ENCODE data around the gene TGM2. TPM values are rescaled to one million over a fixed set of nuclear protein-coding genes. Genes with fewer than 3 reads are reported as not detected.

The TGM2 gene
- total and polyA plus RNA-seq, 9 of the 15 experiments (the other 6 are each of a cell fraction or from before 2014, with no cell fraction given), result 5.5 to 78.5 (median 37.6) TPM

- H3K79me2 ChIP-seq (ENCODE audit: control insufficient read depth, insufficient read depth, low read length), result no peaks in the 10 kb centered on the region
- ChIA-PET POLR2A (interaction anchor here (0.5 to 1.6 kb wide), 2 partner anchors 16 to 216 kb away, joined by 3 to 6 read pairs; no protein-coding TSS in a partner anchor), CTCF (ENCODE audit: low intra/inter-chr PET ratio) (no interaction called here)
- peaks cover 78% of the 10 kb centered on the region for H3K36me3 ChIP-seq (ENCODE audit: control insufficient read depth, insufficient read depth, low read length)
- in situ Hi-C loops (cut with MboI) (no loop called here), intact Hi-C loops (cut with micrococcal nuclease) (no loop called here)
- H3K4me1 ChIP-seq (replicated peaks in 1 of 2; ENCODE audit: control insufficient read depth in 2 of 2, insufficient read depth in 2 of 2, low read length in 2 of 2), result peaks cover 6 to 49% of the 10 kb centered on the region in 2 experiments; a peak in 4 of 5 replicates
- no peaks in the 10 kb centered on the region for H3K27me3 ChIP-seq (ENCODE audit: control insufficient read depth in 2 of 2, insufficient read depth in 2 of 2, low read length in 2 of 2)
- FAIRE-seq, result no peak
- no peak for DNase-seq (ENCODE audit: extremely low read depth in 1 of 4, low spot score in 3 of 4)
- no peak overlapping the region for H3K9ac ChIP-seq (ENCODE audit: insufficient read depth in 1 of 2, low read depth in 2 of 2, low read length in 2 of 2)
- BruUV-seq (replicated peaks), result no TSS peak
- ATAC-seq, result no peak
- H3K27ac ChIP-seq (ENCODE audit: extremely low read depth, low read depth, low read length), result no peak overlapping the region
- H3K9me1 ChIP-seq (ENCODE audit: control insufficient read depth, insufficient read depth, low read length), result no peaks in the 10 kb centered on the region
- WGBS (ENCODE audit: insufficient coverage, low coverage, missing lambda C conversion rate), result 88% methylated on average over 10 of the region's 10 CpGs
- no peak overlapping the region for H3K4me2 ChIP-seq (ENCODE audit: insufficient read depth, low read length)
- H2AFZ ChIP-seq (ENCODE audit: low read depth, low read length), result no peak overlapping the region
- H3K4me3 ChIP-seq, result no peak overlapping the region
- no peaks in the 10 kb centered on the region for H3K9me3 ChIP-seq (replicated peaks; ENCODE audit: control insufficient read depth, insufficient read depth, low read depth, low read length)
- peaks cover under 1% of the 10 kb centered on the region for H4K20me1 ChIP-seq (replicated peaks; ENCODE audit: control insufficient read depth, insufficient read depth, low read length)
- TF ChIP-seq ELK3 (CRISPR knock-in tag; IDR thresholded peaks at IDR 0.05) (no peak), ZNF79 (CRISPR knock-in tag; IDR thresholded peaks at IDR 0.05; ENCODE audit: low read depth) (no peak), EHMT2 (IDR thresholded peaks at IDR 0.05) (no peak), ZNF699 (CRISPR knock-in tag; IDR thresholded peaks at IDR 0.05; ENCODE audit: insufficient replicate concordance) (no peak), ZBTB26 (CRISPR knock-in tag; IDR thresholded peaks at IDR 0.05) (no peak), ZFP91 (CRISPR knock-in tag; IDR thresholded peaks at IDR 0.05) (no peak), ZNF696 (CRISPR knock-in tag; conservative IDR thresholded peaks at IDR 0.05) (no peak), ZKSCAN3 (CRISPR knock-in tag; IDR thresholded peaks at IDR 0.05) (no peak), ADNP (tag; IDR thresholded peaks at IDR 0.05) (no peak), SAFB2 (IDR thresholded peaks at IDR 0.05; ENCODE audit: borderline replicate concordance, low read depth, low read length, severe bottlenecking) (no peak), ETV1 (tag; conservative IDR thresholded peaks at IDR 0.05; ENCODE audit: low read depth) (no peak), ZNF232 (CRISPR knock-in tag; IDR thresholded peaks at IDR 0.05) (no peak), E2F8 (IDR thresholded peaks at IDR 0.05; ENCODE audit: low read depth, partially characterized antibody) (no peak), ZNF408 (CRISPR knock-in tag; IDR thresholded peaks at IDR 0.05; ENCODE audit: low read depth) (no peak), FOXA1 (IDR thresholded peaks at IDR 0.05; ENCODE audit: borderline replicate concordance) (no peak), ZNF583 (CRISPR knock-in tag; IDR thresholded peaks at IDR 0.05) (no peak), ZNF444 (CRISPR knock-in tag; IDR thresholded peaks at IDR 0.05) (no peak)
Observed at GRCh38 chr20:38089500-38089899, 75.6 kb downstream of the TGM2 start.
